Parathyroid adenoma (tissue), 2 donors: Measurements from ENCODE around the gene ADSL.

Experiments used
- H2AFZ ChIP-seq: fragments of 300-600 bp; sonication (generic); one replicate; pipeline ENCODE4 v1.7.0; 2017; ENCODE audit warnings: antibody characterized with exemption, mild to moderate bottlenecking
- H3K27ac ChIP-seq: fragments of 300-600 bp; sonication (generic); one replicate; pipeline ENCODE4 v1.7.0; 2017
- H3K27me3 ChIP-seq: fragments of 300-600 bp; sonication (generic); one replicate; pipeline ENCODE4 v1.7.0; 2017; ENCODE audit warnings: low read length; ENCODE audit not compliant: control insufficient read depth, insufficient read depth
- H3K36me3 ChIP-seq: fragments of 300-600 bp; sonication (generic); one replicate; pipeline ENCODE4 v1.7.0; 2017; ENCODE audit warnings: low read length; ENCODE audit not compliant: control insufficient read depth, insufficient read depth
- H3K4me1 ChIP-seq: fragments of 300-600 bp; sonication (generic); one replicate; pipeline ENCODE4 v1.7.0; 2017; ENCODE audit warnings: control low read depth
- H3K4me2 ChIP-seq: fragments of 300-600 bp; sonication (generic); one replicate; pipeline ENCODE4 v1.7.0; 2017; ENCODE audit warnings: low read length
- H3K4me3 ChIP-seq: fragments of 300-600 bp; sonication (generic); one replicate; pipeline ENCODE4 v1.7.0; 2017; ENCODE audit warnings: low read depth, low read length
- H3K79me2 ChIP-seq: fragments of 300-600 bp; sonication (generic); one replicate; pipeline ENCODE4 v1.7.0; 2017; ENCODE audit warnings: control low read depth
- H3K9ac ChIP-seq: fragments of 300-600 bp; sonication (generic); one replicate; pipeline ENCODE4 v1.7.0; 2017; ENCODE audit warnings: mild to moderate bottlenecking
- H3K9me3 ChIP-seq: fragments of 300-600 bp; sonication (generic); one replicate; pipeline ENCODE4 v1.7.0; 2017; ENCODE audit warnings: low read length; ENCODE audit not compliant: control insufficient read depth
- TF ChIP-seq, protein P1 (sequence below): fragments of 300-600 bp; sonication (generic); IDR thresholded peaks from one replicate; pipeline ENCODE4 v1.7.0; 2017; ENCODE audit warnings: antibody characterized with exemption, mild to moderate bottlenecking
- donor health status: primary hyperparathyroidism.

Gene ADSL

DNA sequence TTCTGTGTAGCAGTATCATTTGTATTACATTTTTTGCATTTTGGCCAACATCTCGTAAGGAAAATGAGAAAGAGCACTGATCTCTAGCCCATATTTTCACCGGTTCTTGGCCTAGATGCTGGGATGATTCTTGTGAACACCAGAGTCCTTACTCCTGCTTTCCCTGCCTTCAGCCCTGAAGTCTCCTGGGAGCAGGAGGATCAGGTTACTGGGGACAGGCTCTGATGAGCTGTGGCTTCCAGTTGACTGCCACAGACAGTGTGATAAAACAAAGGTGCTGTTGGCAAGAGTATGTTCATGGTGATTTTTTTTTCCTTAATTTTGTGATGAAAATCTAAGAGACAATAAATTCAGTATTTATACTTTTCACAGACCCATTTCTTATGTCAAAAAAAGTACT, 34.2 kb upstream of the ADSL start:
- Histone ChIP-seq H2AFZ (no peak overlapping the region), H3K4me3 (no peak overlapping the region), H3K27me3 (no peaks in the 10 kb centered on the region), H3K9me3 (no peaks in the 10 kb centered on the region), H3K36me3 (no peaks in the 10 kb centered on the region), H3K27ac (no peak overlapping the region), H3K4me1 (peaks cover 7% of the 10 kb centered on the region), H3K4me2 (no peak overlapping the region), H3K9ac (no peak overlapping the region), H3K79me2 (no peaks in the 10 kb centered on the region)
- TF ChIP-seq, protein P1, sequence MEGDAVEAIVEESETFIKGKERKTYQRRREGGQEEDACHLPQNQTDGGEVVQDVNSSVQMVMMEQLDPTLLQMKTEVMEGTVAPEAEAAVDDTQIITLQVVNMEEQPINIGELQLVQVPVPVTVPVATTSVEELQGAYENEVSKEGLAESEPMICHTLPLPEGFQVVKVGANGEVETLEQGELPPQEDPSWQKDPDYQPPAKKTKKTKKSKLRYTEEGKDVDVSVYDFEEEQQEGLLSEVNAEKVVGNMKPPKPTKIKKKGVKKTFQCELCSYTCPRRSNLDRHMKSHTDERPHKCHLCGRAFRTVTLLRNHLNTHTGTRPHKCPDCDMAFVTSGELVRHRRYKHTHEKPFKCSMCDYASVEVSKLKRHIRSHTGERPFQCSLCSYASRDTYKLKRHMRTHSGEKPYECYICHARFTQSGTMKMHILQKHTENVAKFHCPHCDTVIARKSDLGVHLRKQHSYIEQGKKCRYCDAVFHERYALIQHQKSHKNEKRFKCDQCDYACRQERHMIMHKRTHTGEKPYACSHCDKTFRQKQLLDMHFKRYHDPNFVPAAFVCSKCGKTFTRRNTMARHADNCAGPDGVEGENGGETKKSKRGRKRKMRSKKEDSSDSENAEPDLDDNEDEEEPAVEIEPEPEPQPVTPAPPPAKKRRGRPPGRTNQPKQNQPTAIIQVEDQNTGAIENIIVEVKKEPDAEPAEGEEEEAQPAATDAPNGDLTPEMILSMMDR, result no peak

DNA sequence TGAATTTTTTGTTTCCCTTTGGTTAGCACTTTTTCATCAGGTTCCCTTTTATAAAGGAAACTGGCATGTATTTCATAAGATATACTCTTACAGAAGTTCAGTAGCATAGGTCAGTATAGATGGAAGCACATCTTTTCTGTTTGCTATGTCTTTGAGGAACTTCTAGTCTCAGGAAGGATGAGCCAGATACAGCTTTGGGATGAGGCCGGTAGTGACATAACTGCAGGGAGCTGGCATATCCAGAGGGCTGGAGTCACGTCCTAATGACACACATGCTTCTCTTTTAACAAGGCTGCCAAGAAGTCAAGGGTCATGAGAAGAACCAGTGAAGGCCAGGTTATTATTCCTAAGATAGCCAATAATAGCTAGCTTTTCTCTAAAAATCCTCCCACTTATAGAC, 33.3 kb upstream of the ADSL start:
- Histone ChIP-seq H3K36me3 (no peaks in the 10 kb centered on the region), H3K9ac (no peak overlapping the region), H3K4me2 (no peak overlapping the region), H3K27me3 (no peaks in the 10 kb centered on the region), H2AFZ (no peak overlapping the region), H3K4me3 (no peak overlapping the region), H3K9me3 (no peaks in the 10 kb centered on the region), H3K4me1 (peaks cover 7% of the 10 kb centered on the region), H3K27ac (no peak overlapping the region), H3K79me2 (no peaks in the 10 kb centered on the region)
- TF ChIP-seq, protein P1, result no peak

DNA sequence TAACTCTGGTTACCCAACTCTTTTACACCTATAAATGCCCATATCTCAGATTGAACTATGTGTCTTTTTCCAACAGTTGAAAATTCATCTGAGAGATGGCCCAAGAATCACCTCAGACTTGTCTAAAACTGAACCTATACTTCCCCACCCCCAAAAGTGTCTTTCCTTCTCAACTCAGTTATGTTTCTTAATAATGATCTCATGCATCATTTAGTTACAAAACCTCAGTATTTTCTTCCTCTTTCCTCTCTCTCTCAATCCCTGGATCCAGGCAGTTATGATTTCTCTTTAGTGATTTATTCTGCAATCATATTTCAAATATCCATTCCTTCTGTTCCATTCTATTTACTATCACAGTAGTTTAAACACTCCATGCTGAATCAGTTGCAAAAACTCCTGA, 32.3 kb upstream of the ADSL start:
- H3K27ac ChIP-seq, result no peak overlapping the region
- H3K4me2 ChIP-seq, result no peak overlapping the region
- no peaks in the 10 kb centered on the region for H3K9me3 ChIP-seq
- TF ChIP-seq, protein P1, result no peak
- H3K9ac ChIP-seq, result no peak overlapping the region
- H3K4me1 ChIP-seq, result peaks cover 7% of the 10 kb centered on the region
- H3K79me2 ChIP-seq, result no peaks in the 10 kb centered on the region
- no peaks in the 10 kb centered on the region for H3K36me3 ChIP-seq
- no peak overlapping the region for H2AFZ ChIP-seq
- H3K4me3 ChIP-seq, result no peak overlapping the region
- no peaks in the 10 kb centered on the region for H3K27me3 ChIP-seq

DNA sequence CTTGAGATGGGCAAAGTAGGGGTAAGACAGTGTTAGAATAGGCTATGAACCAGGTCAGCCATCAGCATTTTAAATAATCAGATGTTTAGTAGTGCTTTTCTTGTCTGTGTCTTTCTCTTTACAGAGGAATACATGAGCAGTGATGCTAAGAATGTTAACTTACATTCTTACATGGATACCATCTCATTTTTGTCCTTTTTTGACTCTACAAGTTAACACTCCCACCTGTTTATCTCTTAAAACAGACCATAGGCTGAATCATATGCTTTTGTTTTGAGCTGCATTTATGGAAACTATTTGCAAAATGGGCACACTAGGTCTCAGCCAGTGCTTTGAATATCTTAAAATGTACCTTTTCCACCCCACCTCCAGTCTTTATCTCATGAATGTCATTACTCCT, 25.6 kb upstream of the ADSL start:
- TF ChIP-seq, protein P1, result no peak
- Histone ChIP-seq H3K9me3 (no peaks in the 10 kb centered on the region), H3K27ac (no peak overlapping the region), H3K36me3 (no peaks in the 10 kb centered on the region), H3K4me3 (no peak overlapping the region), H2AFZ (no peak overlapping the region), H3K79me2 (no peaks in the 10 kb centered on the region), H3K4me2 (no peak overlapping the region), H3K4me1 (no peaks in the 10 kb centered on the region), H3K9ac (no peak overlapping the region), H3K27me3 (no peaks in the 10 kb centered on the region)

DNA sequence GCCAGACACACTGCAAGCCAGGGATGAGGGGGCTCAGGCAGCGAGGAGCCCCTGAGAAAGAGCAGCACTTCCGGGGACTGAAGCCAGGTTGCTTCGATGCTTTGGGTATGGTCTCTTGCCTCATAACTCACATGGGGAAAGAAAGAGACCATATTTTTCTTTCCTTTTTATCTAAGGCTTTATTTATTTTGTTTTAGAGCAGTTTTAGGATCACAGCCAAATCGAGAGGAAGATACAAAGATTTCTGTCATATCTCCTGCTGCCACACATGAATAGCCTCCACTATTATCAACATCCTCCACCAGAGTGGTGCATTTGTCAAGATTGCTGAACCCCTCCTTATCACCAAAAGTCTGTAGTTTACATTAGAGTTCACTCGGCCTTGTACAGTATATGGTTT, 24.3 kb upstream of the ADSL start:
- TF ChIP-seq, protein P1, result no peak
- H3K27ac ChIP-seq, result no peak overlapping the region
- no peak overlapping the region for H3K4me3 ChIP-seq
- H3K9ac ChIP-seq, result no peak overlapping the region
- no peaks in the 10 kb centered on the region for H3K4me1 ChIP-seq
- H3K9me3 ChIP-seq, result no peaks in the 10 kb centered on the region
- H3K27me3 ChIP-seq, result no peaks in the 10 kb centered on the region
- no peak overlapping the region for H3K4me2 ChIP-seq
- no peaks in the 10 kb centered on the region for H3K79me2 ChIP-seq
- no peaks in the 10 kb centered on the region for H3K36me3 ChIP-seq
- no peak overlapping the region for H2AFZ ChIP-seq
